HG02885 (cell line): Measurements from ENCODE around the gene USP9X.
"Not testable (repeated sequence)": the region's sequence is repeated elsewhere in the genome, so short reads cannot be mapped to it uniquely, and the experiment has no call there.

Experiments
- ATAC-seq: cut with Tn5 transposase; IDR thresholded peaks from one replicate; pipeline ENCODE4 v1.9.1; 2021; ENCODE audit warnings: mild to moderate bottlenecking; ENCODE audit not compliant: unreplicated experiment, poor library complexity

The USP9X gene

GRCh38 chrX:41121766-41122165, 36.5 kb downstream of the USP9X start:
- ATAC-seq, result no peak

GRCh38 chrX:41122664-41123257, 37.5 kb downstream of the USP9X start:
- ATAC-seq, result no peak

- peak; percentile 50 for ATAC-seq
These were observed 42.4 kb downstream of the USP9X start for GRCh38 chrX:41127477-41128192.

- ATAC-seq, result no peak
These were observed 43.7 kb downstream of the USP9X start for GRCh38 chrX:41128955-41129354.

GRCh38 chrX:41131766-41132165, 46.5 kb downstream of the USP9X start:
- ATAC-seq, result no peak

GRCh38 chrX:41133551-41133950, 48.3 kb downstream of the USP9X start:
- ATAC-seq, result no peak

- ATAC-seq, result no peak
These were observed 52.3 kb downstream of the USP9X start for GRCh38 chrX:41137589-41137988.

- ATAC-seq, result no peak
These were observed 57.1 kb downstream of the USP9X start for GRCh38 chrX:41142130-41142910.

GRCh38 chrX:41144873-41145272, 59.6 kb downstream of the USP9X start:
- no peak for ATAC-seq

- no peak for ATAC-seq
These were observed 60.8 kb downstream of the USP9X start for GRCh38 chrX:41145920-41146608.

GRCh38 chrX:41148553-41148952, 63.3 kb downstream of the USP9X start:
- ATAC-seq, result no peak

- no peak for ATAC-seq
These were observed 64.8 kb downstream of the USP9X start for GRCh38 chrX:41150043-41150442.

- not testable (repeated sequence) for ATAC-seq
These were observed 66.5 kb downstream of the USP9X start for GRCh38 chrX:41151726-41152125.

- ATAC-seq, result no peak
These were observed 67.0 kb downstream of the USP9X start for GRCh38 chrX:41152221-41152620.

GRCh38 chrX:41153448-41153847, 68.2 kb downstream of the USP9X start:
- no peak for ATAC-seq

- ATAC-seq, result no peak
These were observed 68.7 kb downstream of the USP9X start for GRCh38 chrX:41153957-41154356.

- ATAC-seq, result no peak
These were observed 79.2 kb downstream of the USP9X start for GRCh38 chrX:41164449-41164848.

- ATAC-seq, result no peak
These were observed 82.6 kb downstream of the USP9X start for GRCh38 chrX:41167888-41168287.

GRCh38 chrX:41176263-41176662, 91.0 kb downstream of the USP9X start:
- ATAC-seq, result no peak

GRCh38 chrX:41177297-41177696, 92.1 kb downstream of the USP9X start:
- ATAC-seq, result no peak

- ATAC-seq, result no peak
These were observed 93.0 kb downstream of the USP9X start for GRCh38 chrX:41178201-41178600.
